Measurements from ENCODE around the gene TERT.

TERT gene

GRCh38 chr5:1209896-1210776 is 84.7 kb downstream of the TERT start:
- no peak overlapping the region for H3K4me3 ChIP-seq (ENCODE audit: low read depth, low read length)
- no peak for TF ChIP-seq CTCF (IDR thresholded peaks at IDR 0.05; ENCODE audit: low read depth, low read length, missing control alignments)
- DNase-seq (ENCODE audit: low read depth) = no peak

- DNase-seq (ENCODE audit: low read depth) = no peak
- H3K4me3 ChIP-seq (ENCODE audit: low read depth, low read length) = no peak overlapping the region
- no peak for TF ChIP-seq CTCF (IDR thresholded peaks at IDR 0.05; ENCODE audit: low read depth, low read length, missing control alignments)
Measured at GRCh38 chr5:1209489-1209852, 85.4 kb downstream of the TERT start.

DNA sequence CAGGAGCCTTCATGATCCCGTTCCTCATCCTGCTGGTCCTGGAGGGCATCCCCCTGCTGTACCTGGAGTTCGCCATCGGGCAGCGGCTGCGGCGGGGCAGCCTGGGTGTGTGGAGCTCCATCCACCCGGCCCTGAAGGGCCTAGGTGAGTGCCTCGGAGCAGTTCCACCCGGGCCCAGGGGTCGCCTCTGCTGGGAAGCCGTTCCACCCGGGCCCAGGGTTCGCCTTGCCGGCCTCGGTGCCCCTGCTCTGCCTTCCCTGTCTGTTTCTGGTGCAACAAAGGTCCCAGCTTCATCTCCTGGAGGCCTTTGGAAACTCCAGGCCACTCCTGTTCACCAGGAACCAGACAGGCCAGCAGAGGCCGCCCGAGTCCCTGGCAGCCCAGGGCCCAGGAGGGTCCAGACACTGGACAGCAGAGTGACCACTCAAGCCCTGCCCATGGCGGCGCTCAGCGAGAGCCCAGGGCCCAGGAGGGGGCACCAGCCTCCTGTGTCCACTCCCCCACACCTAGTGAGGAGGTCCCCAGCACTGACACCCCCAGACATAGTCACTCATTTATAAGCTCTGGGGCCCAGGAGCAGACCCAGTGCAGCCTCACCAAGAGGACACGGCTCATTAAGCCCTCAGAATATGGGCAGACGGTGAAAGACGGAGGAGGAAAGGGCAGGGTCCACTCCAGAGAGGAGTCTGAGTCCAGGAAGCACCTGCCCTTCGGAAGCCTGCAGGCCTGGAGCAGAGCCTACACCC is 86.0 kb downstream of the TERT start:
- H3K4me3 ChIP-seq (ENCODE audit: low read depth, low read length) = no peak overlapping the region
- peak; percentile 36 for TF ChIP-seq CTCF (IDR thresholded peaks at IDR 0.05; ENCODE audit: low read depth, low read length, missing control alignments)
- no peak for DNase-seq (ENCODE audit: low read depth)

GRCh38 chr5:1208221-1208742 is 86.6 kb downstream of the TERT start:
- no peak for DNase-seq (ENCODE audit: low read depth)
- H3K4me3 ChIP-seq (ENCODE audit: low read depth, low read length) = no peak overlapping the region
- no peak for TF ChIP-seq CTCF (IDR thresholded peaks at IDR 0.05; ENCODE audit: low read depth, low read length, missing control alignments)

GRCh38 chr5:1207555-1207954 is 87.3 kb downstream of the TERT start:
- DNase-seq (ENCODE audit: low read depth) = no peak
- TF ChIP-seq CTCF (IDR thresholded peaks at IDR 0.05; ENCODE audit: low read depth, low read length, missing control alignments) = no peak
- H3K4me3 ChIP-seq (ENCODE audit: low read depth, low read length) = no peak overlapping the region

DNA sequence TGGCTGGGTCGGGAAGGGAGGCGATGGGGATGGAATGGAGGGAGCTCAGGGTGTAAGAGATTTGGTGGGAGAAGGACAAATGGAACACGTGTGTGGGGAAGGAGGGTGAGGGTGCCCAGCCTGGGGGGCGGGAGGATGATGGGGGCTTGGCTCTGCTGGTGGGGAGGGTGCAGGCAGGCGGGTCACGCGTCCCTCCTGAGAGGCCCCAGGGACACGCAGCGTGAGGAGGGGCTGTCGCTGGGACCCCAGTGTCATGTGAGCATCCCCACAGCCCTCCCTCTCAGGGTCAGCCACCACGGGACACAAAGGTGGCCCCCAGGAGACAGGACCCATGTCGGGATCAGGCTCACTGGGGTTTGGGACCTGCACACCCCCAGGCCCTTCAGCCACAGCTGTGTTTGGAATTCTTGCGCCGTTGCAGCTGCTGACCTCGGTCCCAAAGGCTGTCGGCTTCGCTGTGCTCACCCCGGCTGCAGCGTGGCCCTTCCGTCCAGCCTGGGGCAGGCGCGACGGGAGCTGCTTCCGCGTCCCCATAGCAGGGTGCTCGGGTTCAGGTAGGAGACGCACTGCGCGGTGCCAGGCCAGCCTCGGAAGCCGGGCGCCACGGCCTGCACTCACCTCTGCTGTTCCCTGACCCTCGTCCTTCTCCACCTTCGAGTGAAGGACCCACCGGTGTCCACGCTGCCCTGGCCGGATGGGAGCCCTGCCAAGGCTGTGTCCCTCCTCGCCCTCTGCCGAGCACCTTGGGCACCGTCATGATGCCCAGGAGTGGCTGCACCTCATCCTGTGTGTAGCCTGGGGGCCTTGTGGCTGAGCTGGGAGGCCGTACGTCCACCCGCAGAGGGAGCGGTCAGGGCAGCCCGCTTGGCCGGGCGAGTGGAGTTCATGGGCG is 88.1 kb downstream of the TERT start:
- no peak overlapping the region for H3K4me3 ChIP-seq (ENCODE audit: low read depth, low read length)
- no peak for TF ChIP-seq CTCF (IDR thresholded peaks at IDR 0.05; ENCODE audit: low read depth, low read length, missing control alignments)
- no peak for DNase-seq (ENCODE audit: low read depth)

Measured in GM12864 (cell line).